Tibial nerve (tissue), 4 donors: ENCODE measurements around the gene CORO2B. TPM values are rescaled to one million over a fixed set of nuclear protein-coding genes. Genes with fewer than 3 reads are reported as not detected.

Experiments used
- DNase-seq, 2 donors: peaks; one replicate each; pipeline ENCODE4 v3.0.0-alpha.2; 2019; ENCODE audit warnings: low spot score in 2 of 2
- H3K27ac ChIP-seq, 4 donors: fragments of 200-600 bp; sonication (generic) in 3 of 4; one replicate each; pipeline ENCODE4 v1.5.1; 2017 to 2019; ENCODE audit warnings: mild to moderate bottlenecking in 1 of 4
- H3K27me3 ChIP-seq, 2 donors: fragments of 200-600 bp; sonication (generic) in 1 of 2; one replicate each; pipeline versions ENCODE4 v1.5.1 to v1.6.0; 2017 to 2019
- H3K36me3 ChIP-seq, 3 donors: fragments of 200-600 bp; sonication (generic); one replicate each; pipeline ENCODE4 v1.5.1; 2018 to 2019
- H3K4me1 ChIP-seq, 4 donors: fragments of 200-600 bp; sonication (generic) in 3 of 4; one replicate each; pipeline ENCODE4 v1.5.1; 2017 to 2019
- H3K4me3 ChIP-seq, 4 donors: fragments of 200-600 bp; sonication (generic) in 3 of 4; one replicate each; pipeline ENCODE4 v1.5.1; 2017 to 2019; ENCODE audit warnings: mild to moderate bottlenecking in 1 of 4, moderate library complexity in 1 of 4
- H3K9me3 ChIP-seq, 4 donors: fragments of 200-600 bp; sonication (generic) in 3 of 4; one replicate each; pipeline ENCODE4 v1.5.1; 2017 to 2019
- CTCF ChIP-seq, 5 experiments: fragments of 200-600 bp in 3 of 5; fragments of 450-650 bp in 2 of 5; sonication (generic) in 3 of 5; IDR thresholded peaks; one replicate each; pipeline ENCODE4 v1.5.1; 2016 to 2019; ENCODE audit warnings: antibody characterized with exemption in 5 of 5, mild to moderate bottlenecking in 3 of 5, moderate library complexity in 2 of 5
- EP300 ChIP-seq, 2 donors: sonication (generic); formaldehyde crosslinking; IDR thresholded peaks; one replicate each; pipeline ENCODE4 v1.6.1; 2017; ENCODE audit warnings: antibody characterized with exemption in 2 of 2, mild to moderate bottlenecking in 1 of 2
- POLR2A ChIP-seq, 2 donors: fragments of 450-650 bp; IDR thresholded peaks; one replicate each; pipeline ENCODE4 v1.6.1; 2017; ENCODE audit warnings: antibody characterized with exemption in 2 of 2, mild to moderate bottlenecking in 2 of 2, moderate library complexity in 2 of 2
- WGBS, 2 donors: methylation state at CpG; one replicate each; pipeline ENCODE4 v1.1.5; 2018; 5-methylcytosine and 5-hydroxymethylcytosine counted together
- total RNA-seq, 4 donors: library from RNA; depleted of rRNA; stranded (reverse); fragments of >200 nt; gene quantifications; one replicate each; pipeline ENCODE4 v1.1.0, GENCODE V29; 2016

The CORO2B gene
- total RNA-seq, 4 donors from 2014 or later: 6.3 to 12.6 (median 9.6) TPM

GRCh38 chr15:68696414-68697363 lies 117.9 kb downstream of the CORO2B start:
- TF ChIP-seq CTCF (IDR thresholded peaks at IDR 0.05) (no peak), EP300 (IDR thresholded peaks at IDR 0.05) (no peak), POLR2A (IDR thresholded peaks at IDR 0.05) (no peak)
- no peaks in the 10 kb centered on the region for H3K27me3 ChIP-seq
- WGBS, 2 donors: 95 to 96% methylated on average over 8 of the region's 8 CpGs
- no peak overlapping the region for H3K27ac ChIP-seq
- no peak for DNase-seq
- peaks cover 0 to 29% (median 0%) of the 10 kb centered on the region in 3 donors for H3K36me3 ChIP-seq
- H3K4me3 ChIP-seq: no peak overlapping the region
- H3K4me1 ChIP-seq: peaks cover 0 to 16% (median 0%) of the 10 kb centered on the region in 4 donors
- H3K9me3 ChIP-seq: no peaks in the 10 kb centered on the region

GRCh38 chr15:68697711-68698690 lies 119.2 kb downstream of the CORO2B start:
- no peak overlapping the region for H3K27ac ChIP-seq
- DNase-seq: no peak
- H3K4me1 ChIP-seq: peaks cover 0 to 16% (median 0%) of the 10 kb centered on the region in 4 donors
- no peak overlapping the region for H3K4me3 ChIP-seq
- peaks cover 0 to 29% (median 0%) of the 10 kb centered on the region in 3 donors for H3K36me3 ChIP-seq
- TF ChIP-seq EP300 (IDR thresholded peaks at IDR 0.05): no peak
- TF ChIP-seq POLR2A (IDR thresholded peaks at IDR 0.05): no peak
- TF ChIP-seq CTCF (IDR thresholded peaks at IDR 0.05): no peak
- H3K27me3 ChIP-seq: no peaks in the 10 kb centered on the region
- 68 to 71% methylated on average over 8 to 9 of the region's 9 CpGs for WGBS, 2 donors
- no peaks in the 10 kb centered on the region for H3K9me3 ChIP-seq

- H3K9me3 ChIP-seq: no peaks in the 10 kb centered on the region
- no peak for DNase-seq
- no peaks in the 10 kb centered on the region for H3K27me3 ChIP-seq
- H3K27ac ChIP-seq: no peak overlapping the region
- H3K4me1 ChIP-seq: peaks cover 0 to 16% (median 0%) of the 10 kb centered on the region in 4 donors
- TF ChIP-seq CTCF (IDR thresholded peaks at IDR 0.05) (no peak), EP300 (IDR thresholded peaks at IDR 0.05) (no peak), POLR2A (IDR thresholded peaks at IDR 0.05) (no peak)
- WGBS, 2 donors: 71% methylated on average over 5 of the region's 5 CpGs
- peaks cover 0 to 29% (median 0%) of the 10 kb centered on the region in 3 donors for H3K36me3 ChIP-seq
- H3K4me3 ChIP-seq: no peak overlapping the region
Measured at GRCh38 chr15:68698708-68699107, 119.9 kb downstream of the CORO2B start.

- Histone ChIP-seq H3K4me3 (no peak overlapping the region), H3K9me3 (no peaks in the 10 kb centered on the region), H3K27me3 (no peaks in the 10 kb centered on the region), H3K4me1 (peaks cover 0 to 19% (median 0%) of the 10 kb centered on the region in 4 donors), H3K27ac (no peak overlapping the region), H3K36me3 (peaks cover 0 to 29% (median 0%) of the 10 kb centered on the region in 3 donors)
- no peak for DNase-seq
- no peak for TF ChIP-seq EP300 (IDR thresholded peaks at IDR 0.05)
- no peak for TF ChIP-seq CTCF (IDR thresholded peaks at IDR 0.05)
- TF ChIP-seq POLR2A (IDR thresholded peaks at IDR 0.05): no peak
- 80 to 85% methylated on average over 12 of the region's 12 CpGs for WGBS, 2 donors
Measured at GRCh38 chr15:68699124-68699880, 120.5 kb downstream of the CORO2B start.
